Purkinje cell (primary cell): ENCODE data around the gene GLYATL1. TPM values are rescaled to one million over a fixed set of nuclear protein-coding genes. Genes with fewer than 3 reads are reported as not detected.

ENCODE experiments used
- polyA plus RNA-seq: library from polyadenylated mRNA; unstranded; fragments of >200 nt; fragmentation: Nextera tagmentation; gene quantifications from 2 replicates; pipeline ENCODE4 v1.2.1, GENCODE V29; 2014

The GLYATL1 gene, protein sequence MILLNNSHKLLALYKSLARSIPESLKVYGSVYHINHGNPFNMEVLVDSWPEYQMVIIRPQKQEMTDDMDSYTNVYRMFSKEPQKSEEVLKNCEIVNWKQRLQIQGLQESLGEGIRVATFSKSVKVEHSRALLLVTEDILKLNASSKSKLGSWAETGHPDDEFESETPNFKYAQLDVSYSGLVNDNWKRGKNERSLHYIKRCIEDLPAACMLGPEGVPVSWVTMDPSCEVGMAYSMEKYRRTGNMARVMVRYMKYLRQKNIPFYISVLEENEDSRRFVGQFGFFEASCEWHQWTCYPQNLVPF
- 0.59 TPM in 1 of 2 replicates, not detected in the other for polyA plus RNA-seq

DNA sequence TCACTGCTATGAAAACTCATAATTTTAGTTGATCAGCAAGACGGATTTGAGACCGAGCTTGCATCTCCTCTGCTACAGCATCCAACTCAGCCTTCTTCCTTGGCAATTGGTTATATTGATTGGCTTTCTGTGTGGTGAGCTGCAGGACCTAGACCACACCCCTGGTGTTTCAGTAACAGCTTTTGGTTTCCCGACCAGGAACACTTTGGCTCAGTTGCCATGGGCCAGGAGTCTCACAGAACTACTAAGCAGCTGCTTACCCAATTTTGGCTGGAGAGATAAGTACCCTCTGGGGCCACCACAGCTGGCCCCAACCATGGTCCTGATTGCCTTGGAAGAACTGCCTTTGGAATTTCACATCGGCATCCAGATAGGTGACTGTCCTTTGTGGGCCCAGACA is at the start of gene GLYATL1:
GLYATL1 (plus strand) TSS at position 212 of the 400 bp plus-strand sequence. CDS start 7,600 bp downstream, outside the sequence.

Other genes with a start within 250 kb of the GLYATL1 start
- gene GLYAT, start 207.5 kb upstream of the GLYATL1 start, polyA plus RNA-seq: not detected in 2 replicates
- 0.24 TPM in 1 of 2 replicates, not detected in the other for gene GLYATL2, start 94.8 kb upstream of the GLYATL1 start, polyA plus RNA-seq
- gene GLYATL1B, start 146.8 kb downstream of the GLYATL1 start, polyA plus RNA-seq: not detected in 2 replicates
- not detected in 2 replicates for gene FAM111B, start 167.7 kb downstream of the GLYATL1 start, polyA plus RNA-seq
- gene FAM111A, start 203.4 kb downstream of the GLYATL1 start, polyA plus RNA-seq: 1.9 and 14.2 TPM in 2 replicates
- 1.8 and 3.2 TPM in 2 replicates for gene DTX4, start 232.6 kb downstream of the GLYATL1 start, polyA plus RNA-seq